ENCODE data around the gene MAML2.

DNA sequence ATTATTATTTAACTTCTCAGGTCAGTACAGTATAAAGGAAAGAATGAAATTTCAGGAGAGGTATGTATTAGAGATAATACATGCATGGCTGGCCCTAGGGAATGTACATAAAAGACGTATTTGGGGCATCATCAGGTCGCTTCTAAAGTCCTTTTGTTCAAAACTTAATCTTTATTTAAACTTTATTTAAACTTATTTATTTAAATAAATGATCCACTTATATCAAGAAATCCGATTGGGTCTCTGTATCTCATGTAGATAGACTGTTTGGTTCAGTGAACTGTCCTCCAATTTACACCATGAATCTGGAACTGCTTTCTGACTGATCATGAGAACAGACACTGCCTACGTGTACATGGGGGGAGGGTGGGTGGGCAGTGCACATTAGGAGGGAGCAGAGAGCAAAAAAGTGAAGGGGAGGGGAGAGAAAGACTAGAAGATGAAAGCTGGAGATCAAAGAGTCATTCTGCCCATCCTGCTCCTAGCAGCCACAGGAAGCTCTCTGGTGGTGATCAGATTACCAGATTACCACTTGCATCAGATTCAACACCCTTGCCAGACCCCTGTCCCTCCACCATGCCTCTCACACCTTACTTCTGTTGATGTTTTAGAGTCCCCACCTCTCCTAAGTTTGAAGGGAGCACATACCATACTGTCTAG, 327.0 kb downstream of the MAML2 start:
- TF ChIP-seq, protein P1, sequence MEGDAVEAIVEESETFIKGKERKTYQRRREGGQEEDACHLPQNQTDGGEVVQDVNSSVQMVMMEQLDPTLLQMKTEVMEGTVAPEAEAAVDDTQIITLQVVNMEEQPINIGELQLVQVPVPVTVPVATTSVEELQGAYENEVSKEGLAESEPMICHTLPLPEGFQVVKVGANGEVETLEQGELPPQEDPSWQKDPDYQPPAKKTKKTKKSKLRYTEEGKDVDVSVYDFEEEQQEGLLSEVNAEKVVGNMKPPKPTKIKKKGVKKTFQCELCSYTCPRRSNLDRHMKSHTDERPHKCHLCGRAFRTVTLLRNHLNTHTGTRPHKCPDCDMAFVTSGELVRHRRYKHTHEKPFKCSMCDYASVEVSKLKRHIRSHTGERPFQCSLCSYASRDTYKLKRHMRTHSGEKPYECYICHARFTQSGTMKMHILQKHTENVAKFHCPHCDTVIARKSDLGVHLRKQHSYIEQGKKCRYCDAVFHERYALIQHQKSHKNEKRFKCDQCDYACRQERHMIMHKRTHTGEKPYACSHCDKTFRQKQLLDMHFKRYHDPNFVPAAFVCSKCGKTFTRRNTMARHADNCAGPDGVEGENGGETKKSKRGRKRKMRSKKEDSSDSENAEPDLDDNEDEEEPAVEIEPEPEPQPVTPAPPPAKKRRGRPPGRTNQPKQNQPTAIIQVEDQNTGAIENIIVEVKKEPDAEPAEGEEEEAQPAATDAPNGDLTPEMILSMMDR (IDR thresholded peaks at IDR 0.05) = no peak
- TF ChIP-seq POLR2A (IDR thresholded peaks at IDR 0.05) = no peak

Data from esophagus squamous epithelium (tissue), 4 donors.